H1 (cell line): ENCODE data around the gene CCDC30. TPM values are rescaled to one million over a fixed set of nuclear protein-coding genes. Genes with fewer than 3 reads are reported as not detected.

Source experiments
- CTCF ChIA-PET: fragments of 300-600 bp; sonication (Branson Sonifier 250); formaldehyde crosslinking; loops from one replicate; lab custom pipeline; 2021; ENCODE audit not compliant: partially characterized antibody; lab: Charles Lee
- POLR2A ChIA-PET: fragments of 300-600 bp; sonication (Branson Sonifier 250); formaldehyde crosslinking; loops from one replicate; lab custom pipeline; 2021; ENCODE audit warnings: inconsistent platforms; ENCODE audit not compliant: partially characterized antibody; lab: Charles Lee
- DNase-seq, 2 experiments: peaks; one replicate each; pipeline versions ENCODE4 v3.0.0 to v3.0.0-alpha.2; 2010 to 2022; ENCODE audit warnings: low spot score in 2 of 2, low read depth in 1 of 2, mixed read lengths in 1 of 2
- FAIRE-seq: peaks from 2 replicates; lab custom pipeline; 2011; peaks lifted over from hg19 to GRCh38; lab: Jason Lieb, UNC
- H2AFZ ChIP-seq: 2 replicates; pipeline ENCODE4 v1.8.1; 2012; ENCODE audit warnings: low read length, inconsistent platforms
- H2AK5ac ChIP-seq: 2 replicates; pipeline ENCODE4 v1.6.1; 2013; ENCODE audit warnings: low read depth, low read length
- H2BK120ac ChIP-seq: replicated peaks from 2 replicates; pipeline ENCODE3; 2013; ENCODE audit warnings: low read depth, low read length, inconsistent platforms
- H2BK12ac ChIP-seq: 2 replicates; pipeline ENCODE4 v1.6.1; 2013; ENCODE audit warnings: low read depth, low read length
- H2BK15ac ChIP-seq: 2 replicates; pipeline ENCODE4 v1.6.1; 2013; ENCODE audit warnings: low read length
- H2BK20ac ChIP-seq: 2 replicates; pipeline ENCODE4 v1.6.1; 2013; ENCODE audit warnings: low read length
- H2BK5ac ChIP-seq: 2 replicates; pipeline ENCODE4 v1.6.1; 2013; ENCODE audit warnings: low read depth, low read length
- H3K14ac ChIP-seq: 2 replicates; pipeline ENCODE4 v1.6.1; 2013; ENCODE audit warnings: inconsistent platforms; ENCODE audit not compliant: insufficient read length
- H3K18ac ChIP-seq: 2 replicates; pipeline ENCODE4 v1.6.1; 2013; ENCODE audit warnings: low read length; ENCODE audit errors: extremely low read depth
- H3K23ac ChIP-seq: 2 replicates; pipeline ENCODE4 v1.6.1; 2013; ENCODE audit warnings: inconsistent platforms; ENCODE audit not compliant: insufficient read length
- H3K23me2 ChIP-seq: 2 replicates; pipeline ENCODE4 v1.6.1; 2013; ENCODE audit warnings: low read depth, low read length
- H3K27ac ChIP-seq: 2 replicates; pipeline ENCODE4 v1.6.1; 2011; ENCODE audit warnings: low read depth, low read length, inconsistent platforms
- H3K27me3 ChIP-seq, 4 experiments: replicated peaks in 1 of 4; 1 replicate in 1 of 4; 2 replicates in 3 of 4; pipeline versions ENCODE4 v1.6.1 to v1.8.1; 2011 to 2013; ENCODE audit warnings: low read length in 3 of 4, mild to moderate bottlenecking in 3 of 4, inconsistent platforms in 2 of 4, mixed read lengths in 2 of 4, moderate library complexity in 1 of 4; ENCODE audit not compliant: control insufficient read depth in 3 of 4, insufficient read depth in 3 of 4; ENCODE audit errors: extremely low read depth in 1 of 4
- H3K36me3 ChIP-seq, 4 experiments: 2 replicates each; pipeline versions ENCODE4 v1.6.1 to v1.8.1; 2011 to 2013; ENCODE audit warnings: mild to moderate bottlenecking in 4 of 4, low read length in 3 of 4, moderate library complexity in 2 of 4, control low read depth in 1 of 4, inconsistent platforms in 1 of 4; ENCODE audit not compliant: insufficient read depth in 4 of 4, control insufficient read depth in 2 of 4
- H3K4ac ChIP-seq: replicated peaks from 2 replicates; pipeline ENCODE3; 2013; ENCODE audit warnings: low read length, low read depth, mixed read lengths, inconsistent platforms; ENCODE audit not compliant: insufficient read length
- H3K4me1 ChIP-seq, 4 experiments: replicated peaks in 1 of 4; 1 replicate in 1 of 4; 2 replicates in 3 of 4; pipeline versions ENCODE4 v1.6.1 to v1.8.1; 2011 to 2013; ENCODE audit warnings: low read length in 3 of 4, inconsistent platforms in 2 of 4, mixed read lengths in 1 of 4; ENCODE audit not compliant: insufficient read depth in 4 of 4, control insufficient read depth in 3 of 4
- H3K4me2 ChIP-seq, 2 experiments: 2 replicates each; pipeline versions ENCODE4 v1.6.1 to v1.8.1; 2011 to 2013; ENCODE audit warnings: low read depth in 2 of 2, low read length in 2 of 2, control low read depth in 1 of 2, inconsistent platforms in 1 of 2, mild to moderate bottlenecking in 1 of 2; ENCODE audit not compliant: insufficient read depth in 1 of 2
- H3K4me3 ChIP-seq, 4 experiments: fragments of 200-600, 300-600 bp in 1 of 4; sonication (generic), shearing (Covaris generic), sonication (Bioruptor Twin) in 1 of 4; 2 replicates each; pipeline versions ENCODE4 v1.5.1 to v1.8.1; 2011 to 2016; ENCODE audit warnings: low read length in 4 of 4, low read depth in 3 of 4, control low read depth in 2 of 4, inconsistent platforms in 2 of 4, mild to moderate bottlenecking in 2 of 4, mixed read lengths in 1 of 4, moderate library complexity in 1 of 4; ENCODE audit not compliant: insufficient read depth in 2 of 4; ENCODE audit errors: extremely low read depth in 1 of 4
- H3K56ac ChIP-seq: replicated peaks from 2 replicates; pipeline ENCODE3; 2013; ENCODE audit warnings: low read depth, mild to moderate bottlenecking, mixed read lengths, low read length, inconsistent platforms; ENCODE audit not compliant: insufficient read length
- H3K79me1 ChIP-seq: 2 replicates; pipeline ENCODE4 v1.6.1; 2013; ENCODE audit warnings: low read depth, low read length, control low read depth
- H3K79me2 ChIP-seq, 2 experiments: 2 replicates each; pipeline versions ENCODE4 v1.6.1 to v1.8.1; 2012 to 2013; ENCODE audit warnings: low read length in 2 of 2, mild to moderate bottlenecking in 2 of 2, inconsistent platforms in 1 of 2; ENCODE audit not compliant: insufficient read depth in 2 of 2, control insufficient read depth in 1 of 2
- H3K9ac ChIP-seq, 4 experiments: replicated peaks in 1 of 4; 1 replicate in 1 of 4; 2 replicates in 3 of 4; pipeline versions ENCODE4 v1.6.1 to v1.8.1; 2011 to 2013; ENCODE audit warnings: low read depth in 3 of 4, low read length in 3 of 4, control low read depth in 2 of 4, mild to moderate bottlenecking in 2 of 4, moderate library complexity in 2 of 4, inconsistent platforms in 1 of 4; ENCODE audit errors: extremely low read depth in 1 of 4
- H3K9me3 ChIP-seq, 2 experiments: 2 replicates each; pipeline versions ENCODE4 v1.6.1 to v1.8.1; 2012 to 2013; ENCODE audit warnings: mild to moderate bottlenecking in 2 of 2, moderate library complexity in 2 of 2, control low read depth in 1 of 2, inconsistent platforms in 1 of 2, low read depth in 1 of 2, low read length in 1 of 2, mixed read lengths in 1 of 2; ENCODE audit not compliant: insufficient read depth in 2 of 2
- H4K20me1 ChIP-seq, 2 experiments: replicated peaks in 1 of 2; 2 replicates each; pipeline versions ENCODE3 to v1.8.1; 2011 to 2013; ENCODE audit warnings: inconsistent platforms in 2 of 2, low read length in 2 of 2, mild to moderate bottlenecking in 1 of 2; ENCODE audit not compliant: insufficient read depth in 2 of 2, control insufficient read depth in 1 of 2
- H4K5ac ChIP-seq: 2 replicates; pipeline ENCODE4 v1.6.1; 2013; ENCODE audit warnings: low read length, low read depth, mixed read lengths, inconsistent platforms; ENCODE audit not compliant: insufficient read length
- H4K8ac ChIP-seq: 2 replicates; pipeline ENCODE4 v1.8.0; 2013; ENCODE audit warnings: mild to moderate bottlenecking, moderate library complexity, low read length, inconsistent platforms; ENCODE audit not compliant: insufficient read depth; ENCODE audit errors: extremely low read depth
- H4K91ac ChIP-seq: replicated peaks from 2 replicates; pipeline ENCODE3; 2013; ENCODE audit warnings: low read length, mixed read lengths, inconsistent platforms; ENCODE audit not compliant: insufficient read length
- BCL11A ChIP-seq, 2 experiments: IDR thresholded peaks; one replicate each; pipeline ENCODE4 v1.6.1; 2011; ENCODE audit warnings: low read depth in 2 of 2, low read length in 2 of 2, mild to moderate bottlenecking in 2 of 2
- CBX8 ChIP-seq: fragments of 300-800, 300-1000 bp; sonication (generic); IDR thresholded peaks from 2 replicates; pipeline ENCODE4 v1.7.1; 2016; ENCODE audit warnings: low read depth, low read length, borderline replicate concordance
- CREB1 ChIP-seq: IDR thresholded peaks from 2 replicates; pipeline ENCODE4 v1.6.1; 2012; ENCODE audit warnings: inconsistent platforms
- CTCF ChIP-seq, 3 experiments: IDR thresholded peaks; 1 replicate in 2 of 3; 2 replicates in 1 of 3; pipeline versions ENCODE4 v1.5.1 to v1.6.1; 2011; ENCODE audit warnings: low read length in 3 of 3, mild to moderate bottlenecking in 3 of 3, inconsistent platforms in 2 of 3, low read depth in 1 of 3, moderate library complexity in 1 of 3; ENCODE audit not compliant: insufficient read depth in 1 of 3; ENCODE audit errors: control extremely low read depth in 1 of 3
- EZH2 ChIP-seq: fragments of 200-600 bp; sonication (generic); IDR thresholded peaks from 2 replicates; pipeline ENCODE4 v1.7.1; 2012; ENCODE audit warnings: low read depth, mild to moderate bottlenecking, moderate library complexity, low read length, inconsistent platforms; ENCODE audit not compliant: severe bottlenecking
- KDM1A ChIP-seq: fragments of 200-600, 300-600 bp; sonication (generic); IDR thresholded peaks from 2 replicates; pipeline ENCODE4 v1.7.1; 2016; ENCODE audit warnings: mild to moderate bottlenecking, low read length, borderline replicate concordance
- ZNF274 ChIP-seq: IDR thresholded peaks from 2 replicates; pipeline ENCODE4 v1.7.0; 2012; ENCODE audit warnings: low read length, borderline replicate concordance; ENCODE audit errors: extremely low read depth
- WGBS, 2 experiments: shearing (Covaris generic) in 1 of 2; methylation state at CpG; one replicate each; pipeline versions ENCODE4 v1.1.6 to v1.1.7; 2013 to 2015; ENCODE audit warnings: low lambda C conversion rate in 2 of 2, mixed read lengths in 2 of 2, inconsistent platforms in 1 of 2, low coverage in 1 of 2, missing lambda C conversion rate in 1 of 2; ENCODE audit not compliant: insufficient replicate concordance in 2 of 2, insufficient coverage in 1 of 2, insufficient read length in 1 of 2; ENCODE audit errors: extremely low coverage in 1 of 2, missing lambda C conversion rate in 1 of 2; 5-methylcytosine and 5-hydroxymethylcytosine counted together
- polyA plus RNA-seq, 7 experiments: library from polyadenylated mRNA; depleted of rRNA in 3 of 7; stranded (reverse) in 5 of 7; unstranded in 2 of 7; fragments of >200 nt in 5 of 7; fragments of 200-250 nt in 2 of 7; gene quantifications; 1 replicate in 5 of 7; 2 replicates in 1 of 7; 4 replicates in 1 of 7; pipeline versions ENCODE4 v1.2.1 to v1.2.3, GENCODE V29; 2011 to 2013; ENCODE audit warnings: missing spikeins in 2 of 7, mixed read lengths in 2 of 7
- total RNA-seq: library from RNA; stranded (reverse); fragmentation: NEBNext Ultra II Directional; extraction: Animal tissue kit (Norgen Biotek cat#: 25700); gene quantifications from 2 replicates; pipeline ENCODE4 v1.2.1, GENCODE V29; 2021

CCDC30 gene
- total and polyA plus RNA-seq, 2 of the 8 experiments (the other 6 are each of a cell fraction or from before 2014, with no cell fraction given), result 0.60 to 1.8 TPM

- H2AFZ ChIP-seq, result no peak overlapping the region
- FAIRE-seq (no peak), DNase-seq (no peak)
- H3K23me2 ChIP-seq, result no peaks in the 10 kb centered on the region
- H3K23ac ChIP-seq, result no peak overlapping the region
- H3K4ac ChIP-seq, result no peak overlapping the region
- no peak overlapping the region for H4K91ac ChIP-seq
- no peaks in the 10 kb centered on the region for H3K4me1 ChIP-seq
- H3K27me3 ChIP-seq, result no peaks in the 10 kb centered on the region
- H2BK20ac ChIP-seq, result no peak overlapping the region
- H2AK5ac ChIP-seq, result no peak overlapping the region
- no peak overlapping the region for H4K5ac ChIP-seq
- H3K79me2 ChIP-seq, result no peaks in the 10 kb centered on the region
- TF ChIP-seq KDM1A, result no peak
- TF ChIP-seq CTCF (IDR thresholded peaks at IDR 0.05; ENCODE audit: control extremely low read depth in 1 of 3, insufficient read depth in 1 of 3, low read depth in 1 of 3, low read length in 3 of 3), result no peak
- TF ChIP-seq ZNF274, result no peak
- no peak for TF ChIP-seq CBX8
- TF ChIP-seq EZH2, result no peak
- no peak for TF ChIP-seq CREB1
- no peak for TF ChIP-seq BCL11A (IDR thresholded peaks at IDR 0.05; ENCODE audit: low read depth in 2 of 2, low read length in 2 of 2)
- no peak overlapping the region for H2BK120ac ChIP-seq
- H3K9me3 ChIP-seq, result no peaks in the 10 kb centered on the region
- H3K79me1 ChIP-seq, result no peaks in the 10 kb centered on the region
- H3K14ac ChIP-seq, result no peak overlapping the region
- no peak overlapping the region for H2BK15ac ChIP-seq
- H4K8ac ChIP-seq, result no peak overlapping the region
- ChIA-PET POLR2A (interaction anchor here (0.8 kb wide), 1 partner anchor 36 kb away, joined by 3 read pairs; the partner anchor contains the start of gene YBX1), CTCF (interaction anchor here (1.5 to 1.7 kb wide), 3 partner anchors 12 to 189 kb away, joined by 3 to 4 read pairs (median 4); partner anchors contain the start of genes PPCS and PPIH)
- no peak overlapping the region for H2BK12ac ChIP-seq
- WGBS, 2 experiments, result 77% methylated on average over 2 of the region's 2 CpGs; no CpG with 5 or more reads in 1 of the 2 experiments
- H3K9ac ChIP-seq, result no peak overlapping the region
- H3K18ac ChIP-seq, result no peak overlapping the region
- H3K27ac ChIP-seq, result no peak overlapping the region
- no peaks in the 10 kb centered on the region for H4K20me1 ChIP-seq
- H3K4me3 ChIP-seq, result no peak overlapping the region
- no peak overlapping the region for H3K4me2 ChIP-seq
- no peaks in the 10 kb centered on the region for H3K36me3 ChIP-seq
- H3K56ac ChIP-seq, result no peak overlapping the region
- H2BK5ac ChIP-seq, result no peak overlapping the region
These were observed 183.0 kb downstream of the CCDC30 start for GRCh38 chr1:42646056-42646455.
